GM04503 (cell line): ENCODE results near the gene KCNJ15.

Experiments used
- DNase-seq: peaks from one replicate; pipeline ENCODE4 v3.0.0-alpha.2; 2012; ENCODE audit warnings: low read depth

The KCNJ15 gene

DNA sequence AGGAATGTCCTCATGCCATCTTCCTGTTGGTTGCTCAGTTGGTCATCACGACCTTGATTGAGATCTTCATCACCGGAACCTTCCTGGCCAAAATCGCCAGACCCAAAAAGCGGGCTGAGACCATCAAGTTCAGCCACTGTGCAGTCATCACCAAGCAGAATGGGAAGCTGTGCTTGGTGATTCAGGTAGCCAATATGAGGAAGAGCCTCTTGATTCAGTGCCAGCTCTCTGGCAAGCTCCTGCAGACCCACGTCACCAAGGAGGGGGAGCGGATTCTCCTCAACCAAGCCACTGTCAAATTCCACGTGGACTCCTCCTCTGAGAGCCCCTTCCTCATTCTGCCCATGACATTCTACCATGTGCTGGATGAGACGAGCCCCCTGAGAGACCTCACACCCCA is 42.9 kb downstream of the KCNJ15 start:
- DNase-seq = no peak

DNA sequence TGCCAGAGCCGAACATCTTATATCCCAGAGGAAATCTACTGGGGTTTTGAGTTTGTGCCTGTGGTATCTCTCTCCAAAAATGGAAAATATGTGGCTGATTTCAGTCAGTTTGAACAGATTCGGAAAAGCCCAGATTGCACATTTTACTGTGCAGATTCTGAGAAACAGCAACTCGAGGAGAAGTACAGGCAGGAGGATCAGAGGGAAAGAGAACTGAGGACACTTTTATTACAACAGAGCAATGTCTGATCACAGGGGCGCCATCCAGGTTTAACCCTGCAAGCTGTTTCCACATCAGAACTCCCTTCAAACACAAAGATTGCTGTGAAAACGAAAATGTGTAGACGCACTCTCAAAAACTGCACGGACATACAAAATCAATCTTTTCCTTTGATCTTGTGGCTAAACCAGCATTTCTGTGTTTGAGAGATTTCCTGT is 43.4 kb downstream of the KCNJ15 start:
- DNase-seq = no peak

DNA sequence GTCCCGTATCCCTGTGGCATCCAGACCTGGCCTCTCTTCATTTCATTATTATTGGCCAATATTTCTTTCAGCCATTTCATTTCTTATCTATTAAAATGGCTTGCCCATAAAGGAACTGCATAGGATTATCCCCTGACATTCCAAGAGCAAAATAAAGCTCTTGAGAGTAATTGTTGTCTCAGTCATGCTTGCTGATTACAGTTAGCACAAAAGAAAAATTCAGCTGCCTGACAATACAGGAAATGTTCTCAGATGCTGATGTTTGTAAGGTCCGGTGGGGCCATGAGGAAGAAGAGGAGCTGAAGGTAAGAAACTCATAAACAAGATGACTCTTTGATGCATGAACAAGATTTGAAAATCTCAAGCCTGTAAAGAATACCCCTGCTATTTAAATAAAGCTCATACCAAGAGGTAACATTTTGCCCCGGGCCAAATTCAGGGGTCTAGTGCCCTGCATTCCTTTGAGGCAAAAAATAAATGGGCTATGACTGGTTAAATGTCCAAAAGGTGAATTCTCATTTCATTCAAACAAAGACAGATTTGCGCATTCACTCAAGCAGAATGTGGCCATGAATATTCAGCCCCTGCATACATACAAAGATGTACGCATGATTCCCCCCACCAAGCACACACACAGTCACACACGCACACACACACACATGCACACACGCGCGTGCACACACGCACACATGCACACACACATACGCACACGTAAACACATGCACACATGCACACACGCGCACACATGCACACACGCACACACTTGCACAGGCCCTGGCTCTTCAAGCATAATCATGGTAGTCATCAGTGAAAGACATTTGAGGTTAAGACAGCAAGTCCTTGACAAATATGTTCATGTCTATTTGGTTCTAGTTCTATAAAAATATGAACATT is 44.8 kb downstream of the KCNJ15 start:
- DNase-seq = no peak

DNA sequence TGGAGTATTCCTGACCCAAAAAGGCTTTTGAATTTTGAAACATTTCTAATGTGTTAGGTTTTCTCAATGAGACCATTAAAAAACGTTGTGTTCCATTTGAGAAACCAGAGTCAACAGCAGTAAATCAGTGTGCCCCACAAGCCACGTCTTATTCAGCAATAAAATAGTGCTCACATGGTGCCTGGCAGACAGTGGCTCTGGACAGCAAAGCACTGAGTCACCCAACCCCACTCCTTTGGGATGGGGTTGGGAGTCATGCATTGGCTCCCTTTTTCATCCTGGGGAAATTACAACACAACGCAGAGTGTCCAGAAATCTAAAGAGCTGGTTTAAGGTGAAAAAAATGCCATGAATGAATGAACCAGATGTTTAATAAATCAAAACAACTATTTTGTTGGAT is 46.5 kb downstream of the KCNJ15 start:
- DNase-seq = peak; percentile 94

DNA sequence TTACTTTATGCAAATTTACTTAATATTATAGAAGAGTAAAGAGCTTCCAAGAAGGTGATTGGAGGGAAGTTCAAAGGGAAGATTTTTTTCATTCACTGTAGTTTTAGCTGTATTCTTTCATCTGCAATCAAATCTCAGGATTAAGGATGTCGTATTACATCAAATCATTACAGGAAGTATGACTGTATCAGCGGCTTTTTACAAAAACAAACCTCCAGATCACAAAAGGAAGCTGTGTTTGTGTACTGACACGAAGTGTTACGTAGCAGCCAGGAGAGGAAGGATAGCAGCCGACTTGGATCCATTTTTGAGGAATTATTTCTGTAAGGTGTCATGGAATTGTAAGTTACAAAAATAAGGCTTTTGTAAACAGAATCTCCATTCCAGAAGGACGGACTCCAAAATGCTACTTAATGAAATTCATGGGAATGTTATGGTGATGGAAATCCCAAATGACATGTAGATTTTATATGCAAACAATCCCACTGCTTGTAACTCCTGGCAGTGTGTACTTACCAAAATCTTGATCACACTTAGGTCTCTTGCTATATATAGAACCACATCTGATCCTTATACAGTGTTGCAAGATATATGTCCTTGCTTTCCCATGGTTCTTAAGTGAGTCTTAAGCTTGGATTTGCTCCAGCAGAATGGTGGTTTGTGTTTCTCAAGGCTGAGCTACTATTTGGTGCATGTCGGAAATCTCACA is 49.8 kb downstream of the KCNJ15 start:
- DNase-seq = no peak

DNA sequence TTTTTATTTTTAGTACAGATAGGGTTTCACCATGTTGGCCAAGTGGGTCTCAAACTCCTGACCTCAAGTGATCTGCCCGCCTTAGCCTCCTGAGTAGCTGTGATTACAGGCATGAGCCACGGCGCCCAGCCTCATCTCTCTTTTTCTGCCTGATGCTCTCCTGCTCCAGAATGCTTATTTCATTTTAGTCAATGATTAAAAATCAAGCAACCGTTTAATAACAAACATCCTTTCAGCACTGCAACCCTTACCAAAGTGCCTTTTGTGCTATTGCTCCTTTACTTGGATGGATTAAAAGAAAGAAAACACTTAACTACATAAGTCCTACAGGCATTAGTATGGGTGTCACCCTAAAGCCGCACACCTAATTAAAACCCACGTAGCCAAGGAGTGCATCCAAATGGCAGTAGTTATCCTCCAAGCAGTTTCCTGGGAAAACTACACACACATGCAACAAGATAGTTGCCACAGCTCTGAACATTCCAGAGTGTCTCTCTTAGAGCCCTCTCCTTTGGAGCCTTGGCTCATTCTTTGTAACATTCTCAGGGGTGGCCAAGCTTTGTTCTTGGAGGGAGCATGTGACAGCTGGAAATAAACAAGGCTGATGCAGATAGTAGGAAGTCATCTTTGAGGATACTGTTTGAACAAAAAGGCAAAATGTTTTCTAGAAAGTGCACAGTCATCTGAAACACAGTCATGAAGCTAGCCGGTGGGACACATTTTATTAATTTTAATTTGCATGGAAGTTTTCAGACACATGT is 51.2 kb downstream of the KCNJ15 start:
- DNase-seq = no peak

DNA sequence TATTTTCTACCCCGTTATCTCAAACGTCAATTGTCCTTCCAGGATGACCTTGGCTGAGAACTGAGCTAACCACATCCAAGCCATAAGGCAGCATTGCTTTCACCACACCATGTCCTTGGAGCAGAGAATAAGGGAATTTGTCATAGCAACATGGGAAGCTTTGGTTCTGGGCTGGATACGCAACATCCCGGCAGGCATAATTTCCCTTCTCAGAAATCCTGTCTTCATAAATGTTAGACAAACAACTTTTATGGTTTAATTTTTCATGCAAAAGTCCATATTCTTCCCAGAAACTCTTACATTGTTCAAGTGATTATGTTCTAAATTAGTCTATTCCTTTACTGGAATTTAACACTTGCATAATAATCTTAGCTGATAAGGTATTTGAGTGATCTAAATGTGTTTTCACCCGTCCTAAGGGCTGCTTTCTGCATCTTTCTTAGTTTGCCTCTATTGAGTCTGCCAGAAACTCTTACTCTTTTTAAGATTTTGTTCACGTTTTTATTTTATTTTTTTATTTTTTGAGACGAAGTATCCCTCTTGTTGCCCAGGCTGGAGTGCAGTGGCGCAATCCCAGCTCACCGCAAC is 51.8 kb downstream of the KCNJ15 start:
- DNase-seq = no peak

DNA sequence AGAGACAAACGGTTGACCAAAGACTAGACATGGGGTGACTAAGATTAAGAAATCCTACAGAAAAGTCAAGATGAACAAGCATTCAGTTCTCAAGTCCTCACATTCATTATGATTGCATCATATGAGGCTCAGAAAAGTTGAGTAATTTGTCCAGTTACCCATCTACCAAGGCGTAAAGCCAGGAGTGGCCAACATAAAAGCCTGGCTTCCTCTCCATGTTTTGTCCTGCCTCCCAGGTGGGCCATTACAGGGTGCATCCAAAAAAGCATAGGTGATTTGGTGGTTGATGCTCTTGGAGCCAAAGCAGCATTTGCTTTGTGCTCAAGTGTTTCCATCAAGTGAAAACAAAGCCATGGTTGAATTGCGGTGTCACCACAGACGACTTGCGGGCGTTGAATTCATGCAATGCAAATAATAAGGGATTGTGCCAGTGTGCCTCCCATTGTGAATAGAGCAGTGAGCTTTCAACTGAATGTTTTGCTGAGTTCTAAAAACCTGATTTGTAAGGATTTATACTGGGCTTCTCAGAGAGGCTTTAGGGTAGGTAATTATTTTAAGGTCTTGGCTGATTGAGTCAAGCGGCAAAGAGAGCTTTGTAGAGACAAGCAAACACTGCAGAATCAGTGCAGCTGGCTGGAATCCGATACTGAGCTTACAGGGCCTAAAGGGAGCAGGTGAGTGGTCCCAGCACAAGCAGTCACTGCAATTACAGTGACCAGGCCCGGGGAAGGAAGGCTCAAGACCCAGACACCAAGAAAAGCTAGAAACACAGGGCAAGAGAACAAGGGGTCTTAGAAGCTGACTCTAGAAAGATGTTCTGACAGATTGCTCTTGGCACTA is 54.1 kb downstream of the KCNJ15 start:
- DNase-seq = peak; percentile 69

DNA sequence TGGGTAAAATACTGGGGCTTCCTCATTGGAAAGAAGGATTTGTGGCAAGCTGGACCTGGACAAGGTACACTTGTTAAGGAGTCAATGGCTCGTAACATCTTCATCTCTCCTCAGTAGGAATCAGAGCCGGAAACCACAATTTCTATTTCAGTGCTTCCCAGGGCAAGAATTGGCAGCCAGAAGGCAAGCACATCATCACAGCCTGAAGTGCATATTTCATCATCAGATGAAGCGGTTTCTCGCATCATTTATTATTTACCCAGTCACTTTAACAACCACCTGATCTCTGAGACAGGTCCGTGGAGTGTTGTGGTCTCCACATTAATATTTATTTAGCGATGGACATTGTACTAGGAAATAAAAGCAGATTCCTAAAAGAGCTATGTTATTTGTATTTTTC is 55.0 kb downstream of the KCNJ15 start:
- no peak for DNase-seq

DNA sequence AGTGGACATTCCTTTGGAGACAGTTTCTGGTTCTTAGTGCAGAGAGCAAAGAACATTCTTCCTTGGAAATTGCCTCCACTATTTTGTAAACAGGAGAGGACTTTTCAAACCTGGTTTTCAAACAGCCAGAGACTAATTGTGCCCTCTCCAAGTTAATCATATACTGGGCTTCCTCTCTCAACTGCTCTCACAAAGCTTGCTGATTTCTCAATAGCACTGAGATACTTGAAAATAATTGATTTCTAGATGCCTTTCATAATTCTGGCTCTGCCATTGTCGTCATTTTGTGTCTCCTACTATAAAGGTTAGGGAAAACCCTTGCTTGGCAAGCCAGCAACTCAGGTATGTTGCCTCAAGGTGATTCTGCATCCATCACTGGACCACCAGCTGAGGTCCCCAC is 56.0 kb downstream of the KCNJ15 start:
- no peak for DNase-seq

DNA sequence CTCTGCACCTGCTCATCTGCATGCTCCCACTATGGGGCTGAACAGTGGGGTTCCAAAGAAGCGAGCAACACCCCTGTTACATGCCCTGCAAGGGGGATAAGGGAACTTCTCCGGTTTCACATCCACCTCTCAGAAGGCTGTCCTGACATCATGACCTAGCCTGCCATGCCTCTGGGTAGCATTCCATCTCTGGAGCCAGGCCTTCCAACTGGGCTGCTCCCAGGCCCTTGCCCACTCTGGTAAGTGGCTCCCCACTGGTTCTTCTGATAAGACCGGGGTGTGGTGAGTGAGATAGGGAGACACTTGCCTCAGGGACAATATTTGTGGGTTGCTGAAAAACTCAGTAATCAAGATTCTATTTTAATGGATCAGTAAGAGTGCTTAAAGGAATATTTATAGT is 57.8 kb downstream of the KCNJ15 start:
- no peak for DNase-seq

DNA sequence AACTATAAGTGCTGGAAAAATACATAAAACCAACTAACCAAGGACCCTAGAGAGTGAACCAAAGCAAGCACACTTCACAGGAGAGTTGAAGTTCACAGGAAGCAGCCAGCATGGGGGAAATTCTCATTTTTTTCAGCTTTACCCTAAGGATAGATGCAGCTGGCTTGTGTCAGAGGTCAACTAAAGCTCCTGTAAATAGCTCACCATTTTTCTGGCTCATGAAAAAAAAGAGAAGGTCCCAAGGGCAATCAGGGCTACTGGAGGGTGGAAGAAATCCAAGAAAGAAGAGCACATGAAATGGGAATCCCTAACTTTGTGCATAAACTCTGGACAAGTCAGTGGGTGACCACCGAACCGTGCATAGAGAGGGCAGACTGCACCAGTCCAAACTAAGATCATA is 58.3 kb downstream of the KCNJ15 start:
- DNase-seq = no peak

DNA sequence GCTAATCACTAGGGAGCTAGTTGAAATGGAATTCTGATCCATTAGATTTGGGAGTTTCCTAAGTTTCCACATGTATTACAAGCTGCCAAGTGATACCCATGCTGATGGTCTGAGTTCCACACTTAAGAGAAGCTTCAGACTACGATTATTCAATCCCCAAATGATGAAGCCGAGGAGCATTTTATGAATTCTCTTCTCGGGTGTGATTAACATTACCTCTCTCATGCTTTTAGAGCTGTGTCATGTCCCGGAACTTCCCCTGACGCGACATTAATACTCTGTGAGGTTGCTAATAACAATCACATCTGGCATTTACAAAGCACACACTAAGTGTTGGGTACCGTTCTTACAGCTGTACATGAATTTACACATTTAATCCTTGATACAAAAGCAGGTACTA is 63.0 kb downstream of the KCNJ15 start:
- peak; percentile 68 for DNase-seq

DNA sequence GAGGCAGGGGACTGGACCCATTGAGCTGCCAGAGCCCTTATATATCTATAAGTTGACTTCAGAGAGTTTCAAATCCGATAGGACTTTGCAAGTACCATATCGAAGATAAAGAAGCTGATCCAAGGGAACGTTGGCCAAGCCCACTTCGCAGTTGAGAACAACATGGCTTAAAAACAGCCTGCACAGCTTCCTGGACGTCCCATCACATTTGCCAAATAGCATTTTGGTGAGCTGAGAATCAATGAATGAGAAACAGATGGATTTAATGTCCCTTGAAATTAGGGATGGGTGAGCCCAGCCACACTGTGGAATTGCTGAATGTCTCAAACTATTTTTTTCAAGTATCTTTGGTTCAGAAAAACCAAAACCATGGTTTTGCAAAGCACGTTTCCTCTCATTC is 64.8 kb downstream of the KCNJ15 start:
- DNase-seq = peak; percentile 69

DNA sequence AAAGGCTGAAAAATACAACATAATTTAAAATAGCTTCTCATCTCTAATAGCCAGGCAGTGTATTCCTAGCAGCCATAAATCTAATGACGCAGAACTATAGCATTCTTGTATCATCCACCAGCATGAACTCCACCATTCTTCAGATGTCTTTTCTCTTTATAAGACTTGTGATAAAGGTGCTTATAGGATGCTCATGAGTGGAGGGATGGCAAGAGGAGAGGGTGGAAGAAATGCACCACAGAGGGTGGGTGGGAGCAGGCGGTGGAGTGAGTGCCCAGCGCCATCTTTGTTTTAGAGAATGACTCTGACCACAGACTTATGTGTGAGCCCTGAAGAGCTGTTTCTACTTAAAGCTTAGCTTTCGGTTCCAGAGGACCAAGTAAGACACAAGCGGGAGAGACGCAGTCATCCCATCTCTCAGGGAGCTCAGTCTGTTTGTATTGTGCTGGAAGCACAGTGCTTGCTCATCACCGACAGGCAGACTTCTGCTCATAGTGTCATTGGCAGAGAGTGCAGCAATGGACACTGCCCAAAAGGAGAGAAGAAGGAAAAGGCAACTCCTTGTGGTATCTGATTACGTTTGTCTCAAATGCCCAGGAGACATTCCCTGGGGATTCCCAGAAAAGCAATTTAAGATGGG is 65.6 kb downstream of the KCNJ15 start:
- peak; percentile 70 for DNase-seq

DNA sequence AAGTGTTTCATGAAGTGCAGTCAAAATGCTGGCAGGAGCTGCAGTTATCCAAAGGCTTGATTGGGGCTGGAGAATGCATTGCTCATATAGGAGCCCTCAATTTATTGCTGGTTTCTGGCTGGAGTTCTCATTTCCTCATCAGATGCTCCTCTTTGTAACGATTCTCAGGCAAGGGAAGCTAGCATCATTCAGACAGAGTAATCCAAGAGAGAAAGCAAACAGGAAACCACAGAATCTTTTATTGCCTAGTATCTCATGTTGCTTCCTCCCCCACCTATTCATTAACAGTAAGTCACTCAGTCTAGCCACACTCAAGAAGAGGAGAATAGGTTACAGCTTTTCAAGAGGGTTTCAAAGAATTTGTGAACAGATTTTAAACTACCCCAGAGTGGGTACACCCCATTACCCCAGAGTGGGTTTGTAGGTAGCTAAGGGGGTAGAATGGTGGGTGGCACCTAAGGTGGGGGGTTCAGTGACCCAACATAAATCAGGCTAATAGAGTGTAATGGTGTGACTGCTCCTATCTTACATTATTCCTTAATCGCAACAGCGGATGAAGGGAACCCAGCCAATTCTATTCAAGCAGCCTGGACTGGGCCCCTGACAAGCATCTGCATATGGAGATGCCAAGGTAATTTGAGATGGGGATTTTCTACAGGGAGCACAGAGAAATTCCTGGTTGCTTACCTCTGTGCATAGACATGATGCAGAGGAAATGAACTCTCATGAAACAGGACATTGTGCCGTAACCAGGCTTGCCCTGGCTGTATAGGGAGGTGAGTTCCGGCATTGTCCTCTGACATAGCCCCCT is 67.1 kb downstream of the KCNJ15 start:
- DNase-seq = peak; percentile 99

DNA sequence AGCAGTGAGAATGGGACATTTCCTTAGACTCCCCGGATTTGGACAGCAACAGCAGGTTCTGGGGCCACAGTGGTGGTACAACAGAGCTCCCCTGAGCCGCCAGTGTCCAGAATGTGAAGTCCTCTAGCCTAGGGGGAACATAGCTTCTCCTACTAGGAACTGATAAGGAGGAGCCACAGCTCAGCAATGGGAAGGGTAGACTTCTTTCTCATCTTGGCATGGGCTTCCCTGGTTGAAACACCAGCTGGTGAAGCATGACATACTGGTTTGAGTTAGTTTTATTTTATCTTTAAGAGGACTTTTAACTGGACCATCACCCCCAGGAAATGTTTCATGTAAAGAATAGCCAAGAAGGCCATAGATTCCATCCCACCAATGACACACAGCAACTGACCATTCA is 68.4 kb downstream of the KCNJ15 start:
- DNase-seq = no peak

DNA sequence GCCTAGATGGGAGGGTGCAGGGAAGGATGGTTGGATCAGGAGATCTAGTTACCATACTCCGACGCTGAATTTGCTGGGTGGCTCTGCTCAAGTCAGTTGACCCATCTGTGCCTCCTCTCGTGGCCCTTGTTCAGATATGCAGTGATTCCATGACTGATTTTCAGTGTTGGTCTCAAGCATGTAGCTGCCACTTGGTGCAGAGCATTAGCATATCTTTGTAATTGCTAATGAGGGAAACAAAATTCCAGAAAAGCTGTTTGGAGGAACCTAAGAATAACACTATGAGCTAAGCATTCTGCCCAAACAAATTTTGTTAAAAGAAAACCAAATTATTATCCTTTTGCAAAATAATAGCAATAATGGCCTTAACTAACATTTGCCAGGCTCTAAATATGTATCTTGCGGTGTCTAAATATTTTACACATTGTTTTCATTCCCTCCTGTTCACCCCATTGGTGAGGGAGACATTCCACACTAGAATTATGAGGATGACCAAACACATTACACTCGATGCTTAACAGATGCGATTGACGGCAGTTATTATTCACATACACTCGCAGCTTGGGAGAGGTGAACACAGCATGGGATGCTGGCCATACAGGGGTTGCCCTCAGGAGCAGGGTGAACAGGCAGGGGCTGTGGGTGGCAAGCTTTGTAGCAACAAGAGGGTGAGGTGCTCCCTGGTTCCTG is 69.1 kb downstream of the KCNJ15 start:
- peak; percentile 67 for DNase-seq

DNA sequence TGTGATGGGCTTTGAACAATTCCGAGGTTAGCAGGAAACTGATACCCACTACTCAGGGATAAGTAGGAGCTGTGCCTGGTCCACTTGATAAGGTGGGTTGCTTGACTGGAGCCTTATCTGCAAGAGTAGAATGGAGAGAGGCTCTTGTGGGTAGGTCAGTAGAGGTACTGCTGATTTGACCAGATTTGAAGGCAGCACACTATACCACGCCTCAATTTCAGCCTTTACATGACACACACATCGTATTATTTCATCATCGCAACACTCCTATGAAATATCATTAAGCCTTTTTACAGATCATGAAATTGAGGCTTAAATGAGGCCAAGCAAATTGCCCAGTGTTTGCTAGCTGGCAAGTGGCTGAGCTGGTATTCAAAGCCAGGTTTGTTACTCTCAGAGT is 69.6 kb downstream of the KCNJ15 start:
- no peak for DNase-seq
